HG03060 (cell line): ENCODE measurements around the gene LIMA1.
"Not testable (repeated sequence)": the region's sequence is repeated elsewhere in the genome, so short reads cannot be mapped to it uniquely, and the experiment has no call there.

Source experiments
- ATAC-seq: cut with Tn5 transposase; IDR thresholded peaks from one replicate; pipeline ENCODE4 v1.9.1; 2021; ENCODE audit warnings: low read depth, moderate number of reproducible peaks; ENCODE audit not compliant: unreplicated experiment

Gene LIMA1

GRCh38 chr12:50221228-50222008 lies 61.9 kb downstream of the LIMA1 start:
- ATAC-seq, result no peak

DNA sequence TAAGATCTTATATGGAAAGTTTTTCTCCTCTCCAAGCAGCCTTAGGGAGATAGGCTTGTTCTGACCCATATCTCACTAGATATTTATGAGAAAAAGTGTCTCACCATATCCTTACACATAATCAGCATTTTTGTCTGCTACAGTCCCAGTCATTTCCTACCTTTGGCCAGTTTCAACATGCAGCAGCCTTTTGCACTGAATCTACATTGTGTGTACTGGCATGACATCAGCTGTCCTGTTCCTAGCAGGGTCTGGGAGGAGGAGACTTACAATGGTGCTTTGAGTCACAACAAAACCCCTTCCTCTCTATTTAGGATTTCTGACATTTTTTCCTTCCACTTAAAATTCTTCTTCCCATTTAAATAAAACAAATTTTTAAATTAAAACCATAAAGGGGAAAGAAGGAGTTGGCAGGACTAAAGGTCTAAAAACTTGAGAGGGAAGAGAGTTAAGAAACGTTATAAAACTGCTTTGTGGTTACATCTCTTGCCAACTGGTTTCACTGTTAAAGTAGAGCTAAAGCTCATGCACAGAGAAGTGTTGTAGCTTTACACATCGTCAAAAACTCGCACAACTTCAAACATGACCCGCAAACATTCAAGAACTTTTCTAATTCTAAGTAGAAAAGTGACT lies 62.8 kb downstream of the LIMA1 start:
- ATAC-seq, result no peak

GRCh38 chr12:50219544-50219943 lies 63.8 kb downstream of the LIMA1 start:
- ATAC-seq, result no peak

DNA sequence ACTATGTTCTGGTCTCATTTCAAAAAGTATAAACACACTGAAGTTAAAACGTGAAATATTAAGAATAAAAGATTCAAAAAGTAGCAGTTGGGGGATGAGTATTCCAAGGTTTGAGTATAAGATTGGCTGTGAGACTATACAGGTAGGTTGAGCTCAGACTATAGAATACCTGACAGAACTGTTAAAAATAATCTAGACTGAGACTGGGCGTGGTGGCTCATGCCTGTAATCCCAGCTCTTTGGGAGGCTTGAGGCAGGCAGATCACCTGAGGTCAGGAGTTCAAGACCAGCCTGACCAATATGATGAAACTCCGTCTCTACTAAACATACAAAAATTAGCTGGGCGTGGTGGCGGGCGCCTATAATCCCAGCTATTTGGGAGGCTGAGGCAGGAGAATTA lies 64.3 kb downstream of the LIMA1 start:
- ATAC-seq, result not testable (repeated sequence)

DNA sequence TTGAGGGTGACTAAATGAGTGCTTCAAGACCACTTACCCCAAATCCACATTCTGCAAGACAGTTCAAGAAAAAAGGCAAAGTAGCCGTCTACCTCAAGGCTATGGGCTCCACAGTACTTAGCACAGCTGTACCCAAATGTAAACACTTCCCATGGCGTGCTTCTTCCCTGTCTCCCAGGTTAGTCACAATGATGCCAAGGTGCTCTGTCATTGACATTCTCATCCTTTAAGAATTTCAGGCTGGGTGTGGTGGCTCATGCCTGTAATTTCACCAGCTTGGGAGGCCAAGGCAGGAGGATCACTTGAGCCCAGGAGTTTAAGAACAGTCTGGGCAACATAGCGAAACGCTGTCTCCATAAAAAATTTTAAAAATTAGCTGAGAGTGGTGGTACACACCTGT lies 64.9 kb downstream of the LIMA1 start:
- no peak for ATAC-seq

DNA sequence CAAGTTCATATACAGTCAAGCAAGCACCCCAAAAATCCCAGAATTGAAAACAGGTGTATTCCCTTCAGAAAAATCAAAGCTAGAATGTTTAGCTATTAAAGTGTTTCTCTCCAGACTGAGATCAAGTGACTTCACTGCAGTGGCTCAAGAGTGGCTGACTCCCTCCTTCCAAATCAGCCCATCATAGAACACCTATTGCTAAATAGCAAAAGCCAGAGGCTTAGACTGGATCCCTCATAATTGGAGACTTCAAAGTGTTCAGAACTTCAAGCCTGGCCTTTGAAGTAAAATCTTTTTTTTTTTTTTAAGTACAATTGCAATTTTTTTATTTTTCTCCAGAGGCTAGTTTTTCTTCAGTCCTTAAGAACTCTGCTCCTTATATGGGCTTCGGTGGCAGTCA lies 66.1 kb downstream of the LIMA1 start:
- ATAC-seq, result no peak

- ATAC-seq, result no peak
Observed at GRCh38 chr12:50215033-50215432, 68.3 kb downstream of the LIMA1 start.

- no peak for ATAC-seq
Observed at GRCh38 chr12:50214018-50214417, 69.3 kb downstream of the LIMA1 start.

DNA sequence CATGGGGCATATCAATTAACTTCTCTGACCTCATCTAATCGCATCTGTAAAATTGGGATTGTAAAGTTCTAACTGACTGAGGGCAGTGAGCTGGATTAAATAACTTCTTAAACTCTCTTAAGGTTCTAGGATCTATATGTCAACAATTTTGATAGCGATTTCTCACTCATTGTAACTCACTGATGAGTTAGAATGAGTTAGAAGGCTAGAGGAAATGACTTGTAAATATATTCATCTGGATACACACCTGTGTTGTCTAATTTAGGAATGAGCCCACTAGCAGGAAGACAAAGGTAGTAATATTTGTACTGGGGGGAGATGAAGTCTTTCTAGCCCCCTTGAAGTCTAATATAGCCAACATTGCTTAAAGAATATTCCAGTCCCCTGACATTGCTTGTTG lies 69.9 kb downstream of the LIMA1 start:
- no peak for ATAC-seq

- ATAC-seq, result no peak
Observed at GRCh38 chr12:50212071-50212467, 71.3 kb downstream of the LIMA1 start.

GRCh38 chr12:50211392-50212070 lies 71.8 kb downstream of the LIMA1 start:
- ATAC-seq, result no peak

- ATAC-seq, result no peak
Observed at GRCh38 chr12:50207424-50207823, 75.9 kb downstream of the LIMA1 start.

GRCh38 chr12:50205648-50206047 lies 77.7 kb downstream of the LIMA1 start:
- ATAC-seq, result no peak

DNA sequence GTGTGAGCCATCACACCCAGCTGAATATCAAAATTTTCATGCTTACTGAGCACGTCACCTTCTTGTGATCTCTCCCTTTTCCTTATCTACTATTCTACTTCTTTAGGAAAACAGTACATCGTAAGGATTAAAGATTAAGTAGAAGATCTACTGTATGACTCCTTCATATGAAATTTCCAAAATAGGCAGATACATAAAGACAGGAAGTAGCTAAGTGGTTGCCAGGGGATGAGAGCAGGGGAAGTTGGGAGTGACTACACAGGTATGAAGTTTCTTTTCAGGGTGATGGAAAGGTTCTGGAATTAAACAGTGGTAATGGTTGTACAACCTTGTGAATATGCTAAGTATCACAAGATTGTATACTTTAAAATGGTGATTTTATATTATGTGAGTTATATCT lies 79.6 kb downstream of the LIMA1 start:
- no peak for ATAC-seq

DNA sequence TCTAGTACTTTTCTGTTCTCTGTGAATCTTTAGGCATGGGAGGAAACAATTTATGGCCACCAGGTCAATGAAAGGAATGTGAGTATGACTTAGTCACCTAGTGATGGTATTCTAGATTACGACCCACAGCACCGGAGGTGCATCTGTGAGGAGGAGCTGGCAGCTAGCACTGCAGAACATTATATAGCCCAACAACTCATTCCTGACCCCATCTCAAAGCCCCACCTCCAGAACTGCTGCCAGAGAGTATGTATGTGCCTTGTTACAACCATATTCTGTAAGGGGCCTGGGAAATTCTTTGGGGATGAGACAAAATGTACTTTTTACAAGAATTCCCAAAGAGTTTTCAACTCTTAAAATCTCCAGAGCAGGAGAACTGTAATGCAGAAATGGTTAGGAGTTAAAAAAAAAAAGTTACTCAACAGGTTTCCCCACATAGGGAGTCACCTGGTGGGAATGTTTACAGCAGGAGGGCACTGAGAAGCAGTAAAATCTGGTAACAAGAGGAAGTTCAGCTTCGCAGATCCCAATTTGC lies 81.3 kb downstream of the LIMA1 start:
- ATAC-seq, result no peak

GRCh38 chr12:50200552-50201273 lies 82.6 kb downstream of the LIMA1 start:
- no peak for ATAC-seq

DNA sequence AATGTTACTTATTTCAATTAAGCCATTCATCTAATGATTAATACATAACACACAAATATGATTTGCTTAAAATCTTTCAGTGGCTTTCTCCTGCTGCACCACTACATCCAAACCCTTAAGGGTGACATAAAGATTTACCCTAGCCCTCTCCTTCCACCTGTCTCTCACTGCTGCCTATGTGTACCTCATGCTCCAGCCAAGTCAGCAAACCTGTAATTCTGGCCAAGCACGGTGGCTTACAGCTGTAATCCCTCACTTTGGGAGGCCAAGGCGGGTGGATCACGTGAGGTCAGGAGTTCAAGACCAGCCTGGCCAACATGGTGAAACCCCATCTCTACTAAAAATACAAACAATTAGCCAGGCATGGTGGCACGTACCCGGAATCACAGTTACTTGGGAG lies 84.5 kb downstream of the LIMA1 start:
- ATAC-seq, result no peak

DNA sequence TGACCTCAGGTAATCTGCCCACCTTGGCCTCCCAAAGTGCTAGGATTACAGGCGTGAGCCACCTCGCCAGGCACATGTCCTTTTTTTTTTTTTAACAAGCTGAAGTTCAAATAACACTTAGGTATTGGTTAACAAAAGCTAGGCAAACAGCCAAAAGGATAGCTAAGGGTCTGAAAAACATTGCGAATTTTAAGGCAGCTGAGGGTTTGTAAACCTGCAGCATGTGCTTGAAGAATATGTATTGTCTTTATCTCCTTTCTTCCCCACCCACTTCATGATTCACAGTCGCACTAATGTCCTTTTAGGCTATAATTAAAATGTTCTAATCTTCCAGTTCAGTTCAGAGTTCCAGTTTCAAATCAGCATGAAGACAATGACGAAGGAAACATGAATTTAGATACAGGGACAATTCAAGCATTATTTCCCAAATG lies 86.0 kb downstream of the LIMA1 start:
- no peak for ATAC-seq

GRCh38 chr12:50196537-50196936 lies 86.8 kb downstream of the LIMA1 start:
- ATAC-seq, result no peak

GRCh38 chr12:50195832-50196231 lies 87.5 kb downstream of the LIMA1 start:
- no peak for ATAC-seq

DNA sequence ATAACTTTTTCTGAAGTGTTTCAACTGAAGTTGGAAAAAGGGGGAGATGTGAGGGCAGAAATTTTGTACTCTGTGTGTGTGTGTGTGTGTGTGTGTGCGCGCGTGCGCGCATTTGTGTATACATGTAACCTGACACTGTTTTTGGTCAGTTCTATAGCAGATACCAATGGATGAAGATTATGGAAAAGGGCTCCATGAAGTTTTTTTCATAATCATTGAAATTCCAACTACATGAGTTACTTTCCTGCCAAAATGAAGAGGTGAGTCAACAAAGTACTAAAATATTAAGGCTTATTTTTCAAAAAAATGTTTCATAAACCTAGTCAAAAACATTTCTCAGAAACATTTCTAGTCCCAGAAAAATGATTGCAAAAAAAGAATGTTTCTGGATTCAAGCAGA lies 90.4 kb downstream of the LIMA1 start:
- no peak for ATAC-seq
